WTC11 (cell line): ENCODE results near the gene RYR3. TPM values are rescaled to one million over a fixed set of nuclear protein-coding genes. Genes with fewer than 3 reads are reported as not detected.

Source experiments
- ATAC-seq: fragments of 200-7000 bp; cut with Tn5 transposase; 2 replicates; pipeline ENCODE4 v1.10.0; 2021; ENCODE audit warnings: mild to moderate bottlenecking, moderate library complexity
- CTCF ChIA-PET: fragments of 300-600 bp; sonication (Branson Sonifier 250); formaldehyde crosslinking; loops from one replicate; lab custom pipeline; 2021; ENCODE audit warnings: antibody characterized with exemption; lab: Charles Lee
- POLR2A ChIA-PET: fragments of 350-600 bp; sonication (Branson Sonifier 250); formaldehyde crosslinking; loops from one replicate; lab custom pipeline; 2021; ENCODE audit warnings: antibody characterized with exemption; lab: Charles Lee
- DNase-seq: peaks from one replicate; pipeline ENCODE4 v3.0.0; 2021; ENCODE audit warnings: low spot score
- H3K27ac Mint-ChIP-seq: 2 replicates; pipeline ENCODE4 v1.8.0; 2021; ENCODE audit warnings: mixed read lengths
- H3K27me3 Mint-ChIP-seq: 2 replicates; pipeline ENCODE4 v1.8.0; 2021; ENCODE audit warnings: low read depth, mild to moderate bottlenecking, moderate library complexity, mixed read lengths
- H3K36me3 Mint-ChIP-seq: 2 replicates; pipeline ENCODE4 v1.8.0; 2021; ENCODE audit warnings: mixed read lengths
- H3K4me1 Mint-ChIP-seq: 2 replicates; pipeline ENCODE4 v1.8.0; 2022; ENCODE audit warnings: mixed read lengths
- H3K4me3 Mint-ChIP-seq: 2 replicates; pipeline ENCODE4 v1.8.0; 2021; ENCODE audit warnings: mild to moderate bottlenecking, moderate library complexity, mixed read lengths
- H3K9me3 Mint-ChIP-seq: 2 replicates; pipeline ENCODE4 v1.8.0; 2021; ENCODE audit warnings: mixed read lengths
- FOXJ3 ChIP-seq: sonication (generic); formaldehyde crosslinking; IDR thresholded peaks from 2 replicates; pipeline ENCODE4 v1.9.0; 2021; ENCODE audit warnings: missing genetic modification reagents, mild to moderate bottlenecking, borderline replicate concordance
- JAZF1 ChIP-seq: fragments of 250-450 bp; sonication (Bioruptor Pico); IDR thresholded peaks from 2 replicates; pipeline ENCODE4 v1.9.0; 2021; ENCODE audit warnings: moderate library complexity, mild to moderate bottlenecking, inconsistent platforms
- KAT7 ChIP-seq: sonication (generic); formaldehyde crosslinking; IDR thresholded peaks from 2 replicates; pipeline ENCODE4 v1.8.1; 2023; ENCODE audit warnings: missing genetic modification reagents, mild to moderate bottlenecking, borderline replicate concordance
- NFATC4 ChIP-seq: fragments of 250-450 bp; sonication (Bioruptor Pico); IDR thresholded peaks from 2 replicates; pipeline ENCODE4 v1.9.0; 2021; ENCODE audit warnings: mild to moderate bottlenecking
- NR3C1 ChIP-seq: sonication (generic); formaldehyde crosslinking; conservative IDR thresholded peaks from 2 replicates; pipeline ENCODE4 v1.8.1; 2023; ENCODE audit warnings: low read depth, mild to moderate bottlenecking, missing genetic modification reagents
- SP1 ChIP-seq: sonication (generic); formaldehyde crosslinking; conservative IDR thresholded peaks from 2 replicates; pipeline ENCODE4 v1.8.1; 2022; ENCODE audit warnings: missing genetic modification reagents
- TP53 ChIP-seq: sonication (generic); formaldehyde crosslinking; IDR thresholded peaks from 2 replicates; pipeline ENCODE4 v1.8.1; 2023; ENCODE audit warnings: mild to moderate bottlenecking, missing genetic modification reagents
- ZNF121 ChIP-seq: sonication (generic); formaldehyde crosslinking; IDR thresholded peaks from 2 replicates; pipeline ENCODE4 v1.8.0; 2023; ENCODE audit warnings: missing genetic modification reagents
- ZNF317 ChIP-seq: sonication (generic); formaldehyde crosslinking; IDR thresholded peaks from 2 replicates; pipeline ENCODE4 v1.8.1; 2023; ENCODE audit warnings: low read depth, mild to moderate bottlenecking, moderate library complexity, missing genetic modification reagents, borderline replicate concordance
- ZNF416 ChIP-seq: fragments of 250-450 bp; sonication (Bioruptor Pico); IDR thresholded peaks from 2 replicates; pipeline ENCODE4 v1.9.0; 2021; ENCODE audit warnings: mild to moderate bottlenecking, inconsistent platforms
- ZNF423 ChIP-seq: fragments of 250-450 bp; sonication (Bioruptor Pico); IDR thresholded peaks from 2 replicates; pipeline ENCODE4 v2.1.2; 2022; ENCODE audit warnings: mild to moderate bottlenecking, moderate library complexity
- ZNF671 ChIP-seq: fragments of 250-450 bp; sonication (Bioruptor Pico); IDR thresholded peaks from 2 replicates; pipeline ENCODE4 v1.8.0; 2021; ENCODE audit warnings: mild to moderate bottlenecking
- total RNA-seq: library from RNA; stranded (reverse); gene quantifications from 3 replicates; pipeline ENCODE4 v1.2.3, GENCODE V29; 2021
- TF ChIP-seq, protein P1 (sequence below): sonication (generic); formaldehyde crosslinking; IDR thresholded peaks from 2 replicates; pipeline ENCODE4 v1.8.0; 2023; ENCODE audit warnings: mild to moderate bottlenecking, missing genetic modification reagents
- TF ChIP-seq, protein P2 (sequence below): sonication (generic); formaldehyde crosslinking; IDR thresholded peaks from 2 replicates; pipeline ENCODE4 v1.8.0; 2022; ENCODE audit warnings: mild to moderate bottlenecking, missing genetic modification reagents
- TF ChIP-seq, protein P3 (sequence below): fragments of 250-450 bp; sonication (Bioruptor Pico); conservative IDR thresholded peaks from 2 replicates; pipeline ENCODE4 v1.9.0; 2021; ENCODE audit warnings: mild to moderate bottlenecking
- TF ChIP-seq, protein P4 (sequence below): sonication (generic); formaldehyde crosslinking; IDR thresholded peaks from 2 replicates; pipeline ENCODE4 v1.8.1; 2022; ENCODE audit warnings: missing genetic modification reagents, borderline replicate concordance
- TF ChIP-seq, protein P5 (sequence below): sonication (generic); formaldehyde crosslinking; IDR thresholded peaks from 2 replicates; pipeline ENCODE4 v1.8.0; 2022; ENCODE audit warnings: mild to moderate bottlenecking, missing genetic modification reagents
- TF ChIP-seq, protein P6 (sequence below): sonication (generic); formaldehyde crosslinking; IDR thresholded peaks from 2 replicates; pipeline ENCODE4 v1.8.1; 2023; ENCODE audit warnings: mild to moderate bottlenecking, missing genetic modification reagents
- TF ChIP-seq, protein P7 (sequence below): fragments of 250-450 bp; sonication (Bioruptor Pico); IDR thresholded peaks from 2 replicates; pipeline ENCODE4 v1.8.0; 2021; ENCODE audit warnings: mild to moderate bottlenecking
- TF ChIP-seq, protein P8 (sequence below): sonication (generic); formaldehyde crosslinking; IDR thresholded peaks from 2 replicates; pipeline ENCODE4 v1.8.1; 2023; ENCODE audit warnings: mild to moderate bottlenecking, missing genetic modification reagents, moderate library complexity

RYR3 gene
- total RNA-seq, 1 experiment from 2014 or later = 1.4 TPM

DNA sequence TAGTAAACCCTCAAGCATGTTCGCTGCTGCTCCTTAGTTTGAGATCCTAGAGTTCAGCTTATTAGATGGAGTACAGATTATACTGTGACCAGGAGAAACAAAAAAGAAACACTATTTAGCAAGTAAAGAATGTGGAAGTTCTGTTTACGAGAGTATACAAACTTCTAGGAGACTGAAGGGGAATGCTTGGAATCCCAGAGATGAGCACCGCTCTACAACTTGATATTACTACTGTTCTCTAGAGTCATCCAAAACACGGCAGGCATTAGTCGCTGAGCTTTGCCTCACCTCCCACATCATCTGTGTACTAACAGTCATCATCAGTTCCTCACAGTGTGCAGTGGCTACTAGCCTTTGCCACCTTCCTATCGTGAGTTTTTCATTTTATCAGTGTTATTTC, 536.1 kb downstream of the RYR3 start:
- DNase-seq = no peak
- no peak for TF ChIP-seq SP1 (CRISPR knock-in tag)
- no peak for TF ChIP-seq ZNF423 (CRISPR knock-in tag)
- no peak for TF ChIP-seq JAZF1
- TF ChIP-seq, protein P1, sequence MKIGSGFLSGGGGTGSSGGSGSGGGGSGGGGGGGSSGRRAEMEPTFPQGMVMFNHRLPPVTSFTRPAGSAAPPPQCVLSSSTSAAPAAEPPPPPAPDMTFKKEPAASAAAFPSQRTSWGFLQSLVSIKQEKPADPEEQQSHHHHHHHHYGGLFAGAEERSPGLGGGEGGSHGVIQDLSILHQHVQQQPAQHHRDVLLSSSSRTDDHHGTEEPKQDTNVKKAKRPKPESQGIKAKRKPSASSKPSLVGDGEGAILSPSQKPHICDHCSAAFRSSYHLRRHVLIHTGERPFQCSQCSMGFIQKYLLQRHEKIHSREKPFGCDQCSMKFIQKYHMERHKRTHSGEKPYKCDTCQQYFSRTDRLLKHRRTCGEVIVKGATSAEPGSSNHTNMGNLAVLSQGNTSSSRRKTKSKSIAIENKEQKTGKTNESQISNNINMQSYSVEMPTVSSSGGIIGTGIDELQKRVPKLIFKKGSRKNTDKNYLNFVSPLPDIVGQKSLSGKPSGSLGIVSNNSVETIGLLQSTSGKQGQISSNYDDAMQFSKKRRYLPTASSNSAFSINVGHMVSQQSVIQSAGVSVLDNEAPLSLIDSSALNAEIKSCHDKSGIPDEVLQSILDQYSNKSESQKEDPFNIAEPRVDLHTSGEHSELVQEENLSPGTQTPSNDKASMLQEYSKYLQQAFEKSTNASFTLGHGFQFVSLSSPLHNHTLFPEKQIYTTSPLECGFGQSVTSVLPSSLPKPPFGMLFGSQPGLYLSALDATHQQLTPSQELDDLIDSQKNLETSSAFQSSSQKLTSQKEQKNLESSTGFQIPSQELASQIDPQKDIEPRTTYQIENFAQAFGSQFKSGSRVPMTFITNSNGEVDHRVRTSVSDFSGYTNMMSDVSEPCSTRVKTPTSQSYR (CRISPR knock-in tag) = no peak
- no peak for TF ChIP-seq KAT7 (CRISPR knock-in tag)
- TF ChIP-seq, protein P2, sequence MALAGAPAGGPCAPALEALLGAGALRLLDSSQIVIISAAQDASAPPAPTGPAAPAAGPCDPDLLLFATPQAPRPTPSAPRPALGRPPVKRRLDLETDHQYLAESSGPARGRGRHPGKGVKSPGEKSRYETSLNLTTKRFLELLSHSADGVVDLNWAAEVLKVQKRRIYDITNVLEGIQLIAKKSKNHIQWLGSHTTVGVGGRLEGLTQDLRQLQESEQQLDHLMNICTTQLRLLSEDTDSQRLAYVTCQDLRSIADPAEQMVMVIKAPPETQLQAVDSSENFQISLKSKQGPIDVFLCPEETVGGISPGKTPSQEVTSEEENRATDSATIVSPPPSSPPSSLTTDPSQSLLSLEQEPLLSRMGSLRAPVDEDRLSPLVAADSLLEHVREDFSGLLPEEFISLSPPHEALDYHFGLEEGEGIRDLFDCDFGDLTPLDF (CRISPR knock-in tag) = no peak
- TF ChIP-seq, protein P3, sequence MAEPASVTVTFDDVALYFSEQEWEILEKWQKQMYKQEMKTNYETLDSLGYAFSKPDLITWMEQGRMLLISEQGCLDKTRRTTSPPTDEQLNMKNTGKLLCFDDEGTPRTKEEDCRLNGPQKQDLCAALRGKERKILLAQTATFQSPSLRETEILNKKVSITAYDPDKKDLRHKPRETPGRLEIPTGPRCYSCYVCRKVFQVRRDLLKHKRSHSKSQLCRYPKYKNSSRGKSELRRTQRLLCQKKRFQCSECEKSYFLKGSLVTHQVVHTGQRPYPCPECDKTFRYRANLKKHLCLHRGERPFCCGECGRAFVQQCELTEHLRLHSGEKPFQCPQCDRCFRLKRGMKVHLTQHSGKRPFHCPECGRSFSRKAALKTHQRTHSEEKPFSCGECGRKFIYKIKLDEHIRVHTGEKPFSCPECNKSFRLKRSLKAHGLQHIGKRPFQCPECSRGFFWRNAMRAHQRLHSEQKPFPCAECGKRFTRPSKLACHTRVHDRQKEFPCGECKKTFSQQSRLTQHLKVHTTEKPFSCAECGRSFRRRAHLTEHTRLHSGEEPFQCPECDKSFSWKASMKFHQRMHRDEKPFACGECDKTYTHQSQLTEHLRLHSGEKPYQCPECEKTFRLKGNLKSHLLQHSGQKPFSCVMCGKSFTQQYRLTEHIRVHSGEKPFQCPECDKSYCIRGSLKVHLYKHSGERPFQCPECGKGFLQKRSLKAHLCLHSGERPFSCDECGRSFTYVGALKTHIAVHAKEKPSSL (CRISPR knock-in tag) = no peak
- TF ChIP-seq TP53 (CRISPR knock-in tag) = no peak
- TF ChIP-seq, protein P4, sequence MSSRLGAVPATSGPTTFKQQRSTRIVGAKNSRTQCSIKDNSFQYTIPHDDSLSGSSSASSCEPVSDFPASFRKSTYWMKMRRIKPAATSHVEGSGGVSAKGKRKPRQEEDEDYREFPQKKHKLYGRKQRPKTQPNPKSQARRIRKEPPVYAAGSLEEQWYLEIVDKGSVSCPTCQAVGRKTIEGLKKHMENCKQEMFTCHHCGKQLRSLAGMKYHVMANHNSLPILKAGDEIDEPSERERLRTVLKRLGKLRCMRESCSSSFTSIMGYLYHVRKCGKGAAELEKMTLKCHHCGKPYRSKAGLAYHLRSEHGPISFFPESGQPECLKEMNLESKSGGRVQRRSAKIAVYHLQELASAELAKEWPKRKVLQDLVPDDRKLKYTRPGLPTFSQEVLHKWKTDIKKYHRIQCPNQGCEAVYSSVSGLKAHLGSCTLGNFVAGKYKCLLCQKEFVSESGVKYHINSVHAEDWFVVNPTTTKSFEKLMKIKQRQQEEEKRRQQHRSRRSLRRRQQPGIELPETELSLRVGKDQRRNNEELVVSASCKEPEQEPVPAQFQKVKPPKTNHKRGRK (CRISPR knock-in tag) = no peak
- TF ChIP-seq NFATC4 (CRISPR knock-in tag) = no peak
- TF ChIP-seq ZNF416 (CRISPR knock-in tag) = no peak
- TF ChIP-seq ZNF317 (CRISPR knock-in tag) = no peak
- TF ChIP-seq, protein P5, sequence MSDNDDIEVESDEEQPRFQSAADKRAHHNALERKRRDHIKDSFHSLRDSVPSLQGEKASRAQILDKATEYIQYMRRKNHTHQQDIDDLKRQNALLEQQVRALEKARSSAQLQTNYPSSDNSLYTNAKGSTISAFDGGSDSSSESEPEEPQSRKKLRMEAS (CRISPR knock-in tag) = no peak
- TF ChIP-seq FOXJ3 (CRISPR knock-in tag) = no peak
- TF ChIP-seq, protein P6, sequence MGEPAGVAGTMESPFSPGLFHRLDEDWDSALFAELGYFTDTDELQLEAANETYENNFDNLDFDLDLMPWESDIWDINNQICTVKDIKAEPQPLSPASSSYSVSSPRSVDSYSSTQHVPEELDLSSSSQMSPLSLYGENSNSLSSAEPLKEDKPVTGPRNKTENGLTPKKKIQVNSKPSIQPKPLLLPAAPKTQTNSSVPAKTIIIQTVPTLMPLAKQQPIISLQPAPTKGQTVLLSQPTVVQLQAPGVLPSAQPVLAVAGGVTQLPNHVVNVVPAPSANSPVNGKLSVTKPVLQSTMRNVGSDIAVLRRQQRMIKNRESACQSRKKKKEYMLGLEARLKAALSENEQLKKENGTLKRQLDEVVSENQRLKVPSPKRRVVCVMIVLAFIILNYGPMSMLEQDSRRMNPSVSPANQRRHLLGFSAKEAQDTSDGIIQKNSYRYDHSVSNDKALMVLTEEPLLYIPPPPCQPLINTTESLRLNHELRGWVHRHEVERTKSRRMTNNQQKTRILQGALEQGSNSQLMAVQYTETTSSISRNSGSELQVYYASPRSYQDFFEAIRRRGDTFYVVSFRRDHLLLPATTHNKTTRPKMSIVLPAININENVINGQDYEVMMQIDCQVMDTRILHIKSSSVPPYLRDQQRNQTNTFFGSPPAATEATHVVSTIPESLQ (CRISPR knock-in tag) = no peak
- TF ChIP-seq, protein P7, sequence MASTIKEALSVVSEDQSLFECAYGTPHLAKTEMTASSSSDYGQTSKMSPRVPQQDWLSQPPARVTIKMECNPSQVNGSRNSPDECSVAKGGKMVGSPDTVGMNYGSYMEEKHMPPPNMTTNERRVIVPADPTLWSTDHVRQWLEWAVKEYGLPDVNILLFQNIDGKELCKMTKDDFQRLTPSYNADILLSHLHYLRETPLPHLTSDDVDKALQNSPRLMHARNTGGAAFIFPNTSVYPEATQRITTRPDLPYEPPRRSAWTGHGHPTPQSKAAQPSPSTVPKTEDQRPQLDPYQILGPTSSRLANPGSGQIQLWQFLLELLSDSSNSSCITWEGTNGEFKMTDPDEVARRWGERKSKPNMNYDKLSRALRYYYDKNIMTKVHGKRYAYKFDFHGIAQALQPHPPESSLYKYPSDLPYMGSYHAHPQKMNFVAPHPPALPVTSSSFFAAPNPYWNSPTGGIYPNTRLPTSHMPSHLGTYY (CRISPR knock-in tag) = no peak
- no peak for TF ChIP-seq ZNF121 (CRISPR knock-in tag)
- no peak for TF ChIP-seq NR3C1 (CRISPR knock-in tag)
- TF ChIP-seq, protein P8, sequence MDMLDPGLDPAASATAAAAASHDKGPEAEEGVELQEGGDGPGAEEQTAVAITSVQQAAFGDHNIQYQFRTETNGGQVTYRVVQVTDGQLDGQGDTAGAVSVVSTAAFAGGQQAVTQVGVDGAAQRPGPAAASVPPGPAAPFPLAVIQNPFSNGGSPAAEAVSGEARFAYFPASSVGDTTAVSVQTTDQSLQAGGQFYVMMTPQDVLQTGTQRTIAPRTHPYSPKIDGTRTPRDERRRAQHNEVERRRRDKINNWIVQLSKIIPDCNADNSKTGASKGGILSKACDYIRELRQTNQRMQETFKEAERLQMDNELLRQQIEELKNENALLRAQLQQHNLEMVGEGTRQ (CRISPR knock-in tag) = no peak
- TF ChIP-seq ZNF671 (CRISPR knock-in tag) = no peak
- TF ChIP-seq, all 79 proteins: peak for 0
- Mint-ChIP-seq H3K27me3 (no peaks in the 10 kb centered on the region; the same call in 1 of the 2 replicates), H3K27ac (no peak overlapping the region), H3K4me3 (no peak overlapping the region), H3K9me3 (no peaks in the 10 kb centered on the region), H3K36me3 (no peaks in the 10 kb centered on the region), H3K4me1 (peaks cover 40% of the 10 kb centered on the region)
- POLR2A ChIA-PET = no interaction called here
- no peak; the same call in 1 of the 2 replicates for ATAC-seq
- CTCF ChIA-PET = interaction anchor here (1.7 kb wide), 1 partner anchor 117 kb away, joined by 4 read pairs; no protein-coding TSS in a partner anchor
